CD4-positive, CD25-positive, alpha-beta regulatory T cell (primary cell): ENCODE measurements around the gene TMEM245. TPM values are rescaled to one million over a fixed set of nuclear protein-coding genes. Genes with fewer than 3 reads are reported as not detected.
A peak's percentile ranks its signal among the peaks of the same experiment; 100 is the strongest.

Source experiments
- ATAC-seq, 2 donors: fragments of 150-1000 bp; cut with Tn5 transposase; one replicate each; pipeline ENCODE4 v1.10.0; 2021; ENCODE audit warnings: low read depth in 2 of 2, moderate number of reproducible peaks in 2 of 2, moderate library complexity in 1 of 2
- DNase-seq, 3 donors: peaks; one replicate each; pipeline versions ENCODE4 v3.0.0 to v3.0.0-alpha.2; 2012 to 2022; ENCODE audit warnings: mixed read lengths in 1 of 3
- H3K27ac ChIP-seq: one replicate; pipeline ENCODE4 v1.7.0; 2013; ENCODE audit warnings: mild to moderate bottlenecking, low read length; ENCODE audit not compliant: insufficient read depth, poor library complexity, severe bottlenecking
- H3K27me3 ChIP-seq: one replicate; pipeline ENCODE4 v1.7.0; 2013; ENCODE audit warnings: low read length; ENCODE audit not compliant: control insufficient read depth, insufficient read depth
- H3K36me3 ChIP-seq: one replicate; pipeline ENCODE4 v1.7.0; 2013; ENCODE audit warnings: mild to moderate bottlenecking, low read length, moderate library complexity; ENCODE audit not compliant: control insufficient read depth, insufficient read depth
- H3K4me1 ChIP-seq: 2 replicates; pipeline ENCODE4 v1.7.0; 2013; ENCODE audit warnings: mild to moderate bottlenecking, low read length; ENCODE audit not compliant: insufficient read depth, control insufficient read depth, poor library complexity, severe bottlenecking
- H3K4me3 ChIP-seq: one replicate; pipeline ENCODE4 v1.7.0; 2013; ENCODE audit warnings: low read depth, mild to moderate bottlenecking, low read length, moderate library complexity
- H3K9me3 ChIP-seq, 2 experiments: 1 replicate in 1 of 2; 2 replicates in 1 of 2; pipeline ENCODE4 v1.7.0; 2013; ENCODE audit warnings: low read length in 2 of 2, mild to moderate bottlenecking in 1 of 2, moderate library complexity in 1 of 2; ENCODE audit not compliant: control insufficient read depth in 2 of 2
- H3K27ac Mint-ChIP-seq, 3 donors: one replicate each; pipeline ENCODE4 v1.8.0; 2020 to 2022; ENCODE audit warnings: mild to moderate bottlenecking in 3 of 3, mixed read lengths in 3 of 3, moderate library complexity in 2 of 3
- H3K27me3 Mint-ChIP-seq: one replicate; pipeline ENCODE4 v1.8.0; 2022; ENCODE audit warnings: mild to moderate bottlenecking, mixed read lengths
- H3K36me3 Mint-ChIP-seq: one replicate; pipeline ENCODE4 v1.8.0; 2020; ENCODE audit warnings: mixed read lengths
- H3K4me1 Mint-ChIP-seq, 4 donors: one replicate each; pipeline ENCODE4 v1.8.0; 2020 to 2022; ENCODE audit warnings: mixed read lengths in 4 of 4, mild to moderate bottlenecking in 1 of 4
- H3K4me3 Mint-ChIP-seq, 4 donors: one replicate each; pipeline ENCODE4 v1.8.0; 2020 to 2022; ENCODE audit warnings: mild to moderate bottlenecking in 4 of 4, mixed read lengths in 4 of 4, moderate library complexity in 3 of 4
- H3K9me3 Mint-ChIP-seq, 7 donors: one replicate each; pipeline ENCODE4 v1.8.0; 2020 to 2022; ENCODE audit warnings: mixed read lengths in 7 of 7, mild to moderate bottlenecking in 3 of 7, moderate library complexity in 2 of 7
- polyA plus RNA-seq, 4 donors: library from polyadenylated mRNA; unstranded; fragments of 300-500 nt; fragmentation: Illumina TruSeq; gene quantifications; one replicate each; pipeline ENCODE4 v1.2.3, GENCODE V29; 2021
- total RNA-seq: library from RNA; stranded (reverse); gene quantifications from one replicate; pipeline ENCODE4 v1.2.3, GENCODE V29; 2022

Gene TMEM245
- total and polyA plus RNA-seq, 5 donors from 2014 or later, result 22.6 to 36.9 (median 29.5) TPM

- ATAC-seq (no peak), DNase-seq (no peak)
- Histone ChIP-seq H3K27me3 (no peaks in the 10 kb centered on the region), H3K36me3 (peaks cover 77% of the 10 kb centered on the region), H3K9me3 (no peaks in the 10 kb centered on the region), H3K27ac (no peak overlapping the region), H3K4me1 (no peaks in the 10 kb centered on the region), H3K4me3 (no peak overlapping the region)
- H3K4me1 Mint-ChIP-seq, result peaks cover 5 to 25% (median 12%) of the 10 kb centered on the region in 4 donors
- peaks cover 48% of the 10 kb centered on the region for H3K36me3 Mint-ChIP-seq
- H3K27ac Mint-ChIP-seq, result peak overlapping the region in 2 of 3 donors; percentile 0 to 29
- H3K4me3 Mint-ChIP-seq, result no peak overlapping the region
- no peaks in the 10 kb centered on the region for H3K9me3 Mint-ChIP-seq
- H3K27me3 Mint-ChIP-seq, result no peaks in the 10 kb centered on the region
Measured at GRCh38 chr9:109085510-109085909, 34.2 kb downstream of the TMEM245 start.

GRCh38 chr9:109083813-109084405, 35.8 kb downstream of the TMEM245 start:
- peaks cover 5 to 24% (median 14%) of the 10 kb centered on the region in 4 donors for H3K4me1 Mint-ChIP-seq
- no peaks in the 10 kb centered on the region for H3K27me3 Mint-ChIP-seq
- Histone ChIP-seq H3K4me1 (no peaks in the 10 kb centered on the region), H3K27me3 (no peaks in the 10 kb centered on the region), H3K27ac (no peak overlapping the region), H3K9me3 (no peaks in the 10 kb centered on the region), H3K36me3 (peaks cover 80% of the 10 kb centered on the region), H3K4me3 (no peak overlapping the region)
- no peak for ATAC-seq
- peaks cover 57% of the 10 kb centered on the region for H3K36me3 Mint-ChIP-seq
- H3K27ac Mint-ChIP-seq, result no peak overlapping the region
- no peaks in the 10 kb centered on the region for H3K9me3 Mint-ChIP-seq
- DNase-seq, result no peak
- H3K4me3 Mint-ChIP-seq, result no peak overlapping the region

GRCh38 chr9:109083141-109083540, 36.6 kb downstream of the TMEM245 start:
- H3K36me3 ChIP-seq, result peaks cover 81% of the 10 kb centered on the region
- H3K27ac Mint-ChIP-seq, result peak overlapping the region in 1 of 3 donors; percentile 58
- no peaks in the 10 kb centered on the region for H3K27me3 Mint-ChIP-seq
- H3K27ac ChIP-seq, result no peak overlapping the region
- no peaks in the 10 kb centered on the region for H3K4me1 ChIP-seq
- H3K36me3 Mint-ChIP-seq, result peaks cover 58% of the 10 kb centered on the region
- no peak for ATAC-seq
- no peaks in the 10 kb centered on the region for H3K27me3 ChIP-seq
- H3K4me3 Mint-ChIP-seq, result no peak overlapping the region
- no peak overlapping the region for H3K4me3 ChIP-seq
- peaks cover 5 to 20% (median 14%) of the 10 kb centered on the region in 4 donors for H3K4me1 Mint-ChIP-seq
- no peak for DNase-seq
- no peaks in the 10 kb centered on the region for H3K9me3 Mint-ChIP-seq
- H3K9me3 ChIP-seq, result no peaks in the 10 kb centered on the region

- Histone ChIP-seq H3K4me1 (no peaks in the 10 kb centered on the region), H3K27ac (no peak overlapping the region), H3K4me3 (no peak overlapping the region), H3K27me3 (no peaks in the 10 kb centered on the region), H3K36me3 (peaks cover 78% of the 10 kb centered on the region), H3K9me3 (no peaks in the 10 kb centered on the region)
- ATAC-seq (no peak), DNase-seq (no peak)
- peak overlapping the region in 1 of 3 donors; percentile 37 for H3K27ac Mint-ChIP-seq
- H3K27me3 Mint-ChIP-seq, result no peaks in the 10 kb centered on the region
- H3K36me3 Mint-ChIP-seq, result peaks cover 60% of the 10 kb centered on the region
- peaks cover 5 to 19% (median 13%) of the 10 kb centered on the region in 4 donors for H3K4me1 Mint-ChIP-seq
- no peak overlapping the region for H3K4me3 Mint-ChIP-seq
- no peaks in the 10 kb centered on the region for H3K9me3 Mint-ChIP-seq
Measured at GRCh38 chr9:109082091-109082620, 37.6 kb downstream of the TMEM245 start.

- H3K9me3 ChIP-seq, result no peaks in the 10 kb centered on the region
- Mint-ChIP-seq H3K27me3 (no peaks in the 10 kb centered on the region), H3K4me3 (no peak overlapping the region), H3K9me3 (no peaks in the 10 kb centered on the region), H3K36me3 (peaks cover 48% of the 10 kb centered on the region), H3K27ac (peak overlapping the region in 2 of 3 donors; percentile 10 to 48), H3K4me1 (peaks cover 0 to 5% (median 0%) of the 10 kb centered on the region in 4 donors)
- no peak for DNase-seq
- no peak for ATAC-seq
- H3K27ac ChIP-seq, result no peak overlapping the region
- peaks cover 58% of the 10 kb centered on the region for H3K36me3 ChIP-seq
- no peak overlapping the region for H3K4me3 ChIP-seq
- H3K4me1 ChIP-seq, result no peaks in the 10 kb centered on the region
- no peaks in the 10 kb centered on the region for H3K27me3 ChIP-seq
Measured at GRCh38 chr9:109074236-109074889, 45.4 kb downstream of the TMEM245 start.

- H3K9me3 Mint-ChIP-seq, result no peaks in the 10 kb centered on the region
- H3K27ac Mint-ChIP-seq, result no peak overlapping the region
- Histone ChIP-seq H3K27ac (no peak overlapping the region), H3K4me3 (no peak overlapping the region), H3K27me3 (no peaks in the 10 kb centered on the region), H3K36me3 (peaks cover 56% of the 10 kb centered on the region), H3K4me1 (no peaks in the 10 kb centered on the region), H3K9me3 (no peaks in the 10 kb centered on the region)
- H3K36me3 Mint-ChIP-seq, result peaks cover 41% of the 10 kb centered on the region
- H3K4me1 Mint-ChIP-seq, result peaks cover 0 to 5% (median 0%) of the 10 kb centered on the region in 4 donors
- ATAC-seq, result no peak
- DNase-seq, result no peak
- H3K4me3 Mint-ChIP-seq, result no peak overlapping the region
- no peaks in the 10 kb centered on the region for H3K27me3 Mint-ChIP-seq
Measured at GRCh38 chr9:109072821-109073435, 46.8 kb downstream of the TMEM245 start.

GRCh38 chr9:109072133-109072692, 47.5 kb downstream of the TMEM245 start:
- H3K9me3 ChIP-seq, result no peaks in the 10 kb centered on the region
- no peaks in the 10 kb centered on the region for H3K4me1 ChIP-seq
- H3K4me3 ChIP-seq, result no peak overlapping the region
- H3K4me1 Mint-ChIP-seq, result peaks cover 0 to 5% (median 2%) of the 10 kb centered on the region in 4 donors
- H3K36me3 Mint-ChIP-seq, result peaks cover 40% of the 10 kb centered on the region
- H3K27me3 Mint-ChIP-seq, result no peaks in the 10 kb centered on the region
- no peak overlapping the region for H3K4me3 Mint-ChIP-seq
- DNase-seq (no peak), ATAC-seq (no peak)
- no peaks in the 10 kb centered on the region for H3K9me3 Mint-ChIP-seq
- H3K27ac Mint-ChIP-seq, result no peak overlapping the region
- H3K36me3 ChIP-seq, result peaks cover 59% of the 10 kb centered on the region
- H3K27me3 ChIP-seq, result no peaks in the 10 kb centered on the region
- no peak overlapping the region for H3K27ac ChIP-seq
